ENCODE data around the gene FSTL3. TPM values are rescaled to one million over a fixed set of nuclear protein-coding genes. Genes with fewer than 3 reads are reported as not detected.

Gene FSTL3
- total and polyA plus RNA-seq, 4 donors: 15.1 to 172 (median 114) TPM

DNA sequence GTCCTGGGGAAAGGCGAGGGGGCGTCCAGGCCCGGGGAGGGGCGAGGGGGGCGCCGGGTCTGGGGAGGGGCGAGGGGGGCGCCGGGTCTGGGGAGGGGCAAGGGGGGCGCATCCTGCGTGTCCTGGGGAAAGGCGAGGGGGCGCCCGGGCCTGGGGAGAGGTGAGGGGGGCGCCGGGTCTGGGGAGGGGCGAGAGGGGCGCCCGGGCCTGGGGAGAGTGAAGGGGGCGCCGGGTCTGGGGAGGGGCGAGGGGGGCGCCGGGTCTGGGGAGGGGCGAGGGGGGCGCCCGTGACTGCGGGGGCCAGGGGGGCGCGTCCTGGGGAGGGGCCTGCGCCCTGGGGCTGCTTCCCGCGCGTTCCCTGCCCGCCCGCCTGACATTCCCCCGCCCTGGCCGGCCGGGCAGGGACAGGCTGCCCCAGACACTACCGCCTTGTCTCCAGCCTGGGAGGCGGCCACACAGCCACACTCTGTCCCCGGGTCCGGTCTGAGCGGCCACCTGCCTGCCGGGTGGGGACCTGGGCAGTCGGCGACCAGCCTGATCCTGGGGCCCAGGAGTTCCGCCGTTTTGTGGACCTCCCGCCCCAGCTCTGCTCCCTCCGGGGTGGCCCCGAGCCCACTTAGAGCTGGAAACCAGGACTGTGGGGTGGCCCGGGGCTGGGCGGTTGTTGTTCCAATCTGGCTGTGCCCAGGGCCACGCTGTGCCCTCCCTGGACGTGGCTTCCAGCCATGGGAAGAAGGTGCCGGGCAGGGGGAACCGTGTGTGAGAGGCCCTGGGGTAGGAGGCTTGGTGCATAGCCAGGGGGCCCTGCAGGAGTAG is 44.4 kb downstream of the FSTL3 start:
- Histone ChIP-seq H3K27me3 (ENCODE audit: control insufficient read depth in 3 of 3, insufficient read depth in 3 of 3, low read length in 2 of 3) (no peaks in the 10 kb centered on the region), H3K36me3 (ENCODE audit: control insufficient read depth in 4 of 4, insufficient read depth in 4 of 4, low read length in 4 of 4) (peaks cover 0 to 2% (median under 1%) of the 10 kb centered on the region in 4 donors), H3K27ac (ENCODE audit: low read depth in 1 of 2, low read length in 1 of 2) (peak overlapping the region in 1 of 2 donors; percentile 0), H3K4me3 (no peak overlapping the region), H3K9me3 (ENCODE audit: control insufficient read depth in 4 of 4, insufficient read depth in 3 of 4, low read length in 3 of 4) (peaks cover 0 to under 1% (median 0%) of the 10 kb centered on the region in 4 donors), H3K4me1 (ENCODE audit: control insufficient read depth in 5 of 5, insufficient read depth in 5 of 5, low read length in 5 of 5) (peaks cover 0 to 16% (median 9%) of the 10 kb centered on the region in 5 donors), H3K9ac (ENCODE audit: insufficient read depth in 1 of 2, low read length in 2 of 2) (no peak overlapping the region)
- ATAC-seq (ENCODE audit: insufficient read depth, low FRiP score) (no peak), DNase-seq (no peak)
- 25 to 41% methylated on average over 34 to 53 of the region's 58 CpGs for WGBS, 2 donors
- TF ChIP-seq, protein P1, sequence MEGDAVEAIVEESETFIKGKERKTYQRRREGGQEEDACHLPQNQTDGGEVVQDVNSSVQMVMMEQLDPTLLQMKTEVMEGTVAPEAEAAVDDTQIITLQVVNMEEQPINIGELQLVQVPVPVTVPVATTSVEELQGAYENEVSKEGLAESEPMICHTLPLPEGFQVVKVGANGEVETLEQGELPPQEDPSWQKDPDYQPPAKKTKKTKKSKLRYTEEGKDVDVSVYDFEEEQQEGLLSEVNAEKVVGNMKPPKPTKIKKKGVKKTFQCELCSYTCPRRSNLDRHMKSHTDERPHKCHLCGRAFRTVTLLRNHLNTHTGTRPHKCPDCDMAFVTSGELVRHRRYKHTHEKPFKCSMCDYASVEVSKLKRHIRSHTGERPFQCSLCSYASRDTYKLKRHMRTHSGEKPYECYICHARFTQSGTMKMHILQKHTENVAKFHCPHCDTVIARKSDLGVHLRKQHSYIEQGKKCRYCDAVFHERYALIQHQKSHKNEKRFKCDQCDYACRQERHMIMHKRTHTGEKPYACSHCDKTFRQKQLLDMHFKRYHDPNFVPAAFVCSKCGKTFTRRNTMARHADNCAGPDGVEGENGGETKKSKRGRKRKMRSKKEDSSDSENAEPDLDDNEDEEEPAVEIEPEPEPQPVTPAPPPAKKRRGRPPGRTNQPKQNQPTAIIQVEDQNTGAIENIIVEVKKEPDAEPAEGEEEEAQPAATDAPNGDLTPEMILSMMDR (IDR thresholded peaks at IDR 0.05; ENCODE audit: control extremely low read depth, extremely low read depth): no peak

DNA sequence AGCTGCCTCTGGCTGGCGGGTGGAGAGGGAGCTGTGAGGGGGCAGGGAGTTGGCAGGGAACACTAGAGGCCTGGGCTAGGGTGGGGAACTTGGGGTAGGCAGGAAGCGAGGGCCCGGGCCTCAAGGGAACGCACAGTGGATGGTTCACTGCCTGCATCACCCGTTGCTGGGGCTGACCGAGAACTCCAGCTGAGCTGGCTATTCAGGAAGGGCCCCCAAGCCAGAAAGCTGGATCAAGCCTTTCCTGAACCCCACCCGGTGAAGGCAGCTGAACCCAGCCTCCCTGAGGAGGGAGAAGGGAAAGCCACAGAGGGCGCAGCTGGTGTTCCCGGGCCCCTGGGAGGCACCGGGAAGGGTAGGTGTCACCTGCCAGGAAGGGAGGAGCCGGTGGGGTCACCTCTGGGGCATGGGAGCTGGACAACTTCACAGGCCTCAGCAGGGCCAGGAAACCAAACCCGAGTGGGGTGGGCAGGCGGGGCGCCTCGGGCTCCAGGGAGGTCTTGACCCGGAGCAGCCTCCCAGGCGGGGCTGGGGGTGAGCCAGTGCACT is 46.4 kb downstream of the FSTL3 start:
- TF ChIP-seq, protein P1 (IDR thresholded peaks at IDR 0.05; ENCODE audit: control extremely low read depth, extremely low read depth): no peak
- no peak overlapping the region for H3K4me3 ChIP-seq
- no peak for ATAC-seq (ENCODE audit: insufficient read depth, low FRiP score)
- WGBS, 2 donors: 35 to 38% methylated on average over 17 of the region's 17 CpGs
- H3K9ac ChIP-seq (ENCODE audit: insufficient read depth in 1 of 2, low read length in 2 of 2): no peak overlapping the region
- H3K4me1 ChIP-seq (ENCODE audit: control insufficient read depth in 5 of 5, insufficient read depth in 5 of 5, low read length in 5 of 5): peaks cover 0 to 19% (median 9%) of the 10 kb centered on the region in 5 donors
- H3K27me3 ChIP-seq (ENCODE audit: control insufficient read depth in 3 of 3, insufficient read depth in 3 of 3, low read length in 2 of 3): no peaks in the 10 kb centered on the region
- H3K27ac ChIP-seq (ENCODE audit: low read depth in 1 of 2, low read length in 1 of 2): peak overlapping the region in 1 of 2 donors; percentile 3
- DNase-seq: peak in 1 of 3 donors; percentile 11
- no peaks in the 10 kb centered on the region for H3K9me3 ChIP-seq (ENCODE audit: control insufficient read depth in 4 of 4, insufficient read depth in 3 of 4, low read length in 3 of 4)
- no peaks in the 10 kb centered on the region for H3K36me3 ChIP-seq (ENCODE audit: control insufficient read depth in 4 of 4, insufficient read depth in 4 of 4, low read length in 4 of 4)

DNA sequence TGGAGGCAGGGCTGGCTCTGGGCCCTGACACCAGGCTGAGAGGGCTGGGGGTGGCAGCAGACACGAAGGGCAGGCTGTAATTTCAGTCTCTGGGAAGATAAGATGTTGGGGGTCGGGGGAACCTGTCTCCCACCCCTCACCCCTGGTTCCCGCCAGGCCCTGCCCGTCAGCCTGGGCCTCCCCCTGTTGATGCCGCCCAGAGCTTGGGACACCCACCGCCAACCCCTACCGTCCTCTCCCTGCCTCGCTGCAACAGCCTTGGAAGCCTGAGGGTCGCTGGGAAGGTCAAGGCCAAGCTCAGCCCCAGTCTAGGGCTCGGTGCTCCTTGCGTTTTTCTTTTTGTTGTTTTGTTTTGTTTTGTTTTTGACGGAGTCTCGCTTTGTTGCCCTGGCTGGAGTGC is 47.1 kb downstream of the FSTL3 start:
- H3K36me3 ChIP-seq (ENCODE audit: control insufficient read depth in 4 of 4, insufficient read depth in 4 of 4, low read length in 4 of 4): no peaks in the 10 kb centered on the region
- H3K27ac ChIP-seq (ENCODE audit: low read depth in 1 of 2, low read length in 1 of 2): peak overlapping the region in 1 of 2 donors; percentile 24
- TF ChIP-seq, protein P1 (IDR thresholded peaks at IDR 0.05; ENCODE audit: control extremely low read depth, extremely low read depth): no peak
- no peaks in the 10 kb centered on the region for H3K9me3 ChIP-seq (ENCODE audit: control insufficient read depth in 4 of 4, insufficient read depth in 3 of 4, low read length in 3 of 4)
- no peaks in the 10 kb centered on the region for H3K27me3 ChIP-seq (ENCODE audit: control insufficient read depth in 3 of 3, insufficient read depth in 3 of 3, low read length in 2 of 3)
- WGBS, 2 donors: 81 to 85% methylated on average over 13 of the region's 13 CpGs
- no peak overlapping the region for H3K9ac ChIP-seq (ENCODE audit: insufficient read depth in 1 of 2, low read length in 2 of 2)
- no peak overlapping the region for H3K4me3 ChIP-seq
- no peak for ATAC-seq (ENCODE audit: insufficient read depth, low FRiP score)
- peaks cover 0 to 21% (median 9%) of the 10 kb centered on the region in 5 donors for H3K4me1 ChIP-seq (ENCODE audit: control insufficient read depth in 5 of 5, insufficient read depth in 5 of 5, low read length in 5 of 5)
- no peak for DNase-seq

All from lung (tissue), 12 donors.